Body of pancreas (tissue), 4 donors: ENCODE data around the gene HTRA3. TPM values are rescaled to one million over a fixed set of nuclear protein-coding genes. Genes with fewer than 3 reads are reported as not detected.
A peak's percentile ranks its signal among the peaks of the same experiment; 100 is the strongest.

Experiments
- ATAC-seq: fragments of 150-250 bp; one replicate; pipeline ENCODE4 v1.9.1; 2016
- DNase-seq, 4 donors: peaks; one replicate each; pipeline ENCODE4 v3.0.0-alpha.2; 2019
- H3K27ac ChIP-seq, 4 donors: fragments of 200-600 bp; sonication (generic); 1 replicate in 3 of 4; 2 replicates in 1 of 4; pipeline versions ENCODE4 v1.5.1 to v1.6.1; 2016 to 2019; ENCODE audit warnings: mild to moderate bottlenecking in 1 of 4, mixed read lengths in 1 of 4, moderate library complexity in 1 of 4
- H3K27me3 ChIP-seq, 2 donors: fragments of 200-600 bp; sonication (generic); one replicate each; pipeline ENCODE4 v1.6.0; 2016; ENCODE audit warnings: mild to moderate bottlenecking in 1 of 2
- H3K36me3 ChIP-seq, 2 donors: fragments of 200-600 bp; sonication (generic); replicated peaks in 1 of 2; 2 replicates each; pipeline ENCODE4 v1.5.1; 2016; ENCODE audit warnings: low read depth in 2 of 2; ENCODE audit not compliant: insufficient read depth in 1 of 2
- H3K4me1 ChIP-seq: fragments of 200-600 bp; sonication (generic); one replicate; pipeline ENCODE4 v1.6.0; 2016
- H3K4me3 ChIP-seq, 2 donors: fragments of 200-600 bp; sonication (generic); 1 replicate in 1 of 2; 2 replicates in 1 of 2; pipeline ENCODE4 v1.5.1; 2016 to 2019
- H3K9me3 ChIP-seq, 3 donors: fragments of 200-600 bp; sonication (generic); 1 replicate in 2 of 3; 2 replicates in 1 of 3; pipeline ENCODE4 v1.5.1; 2016
- CTCF ChIP-seq, 7 experiments: fragments of 450-650 bp in 4 of 7; fragments of 200-600 bp in 3 of 7; sonication (generic) in 3 of 7; IDR thresholded peaks; one replicate each; pipeline ENCODE4 v1.5.1; 2016 to 2019; ENCODE audit warnings: antibody characterized with exemption in 7 of 7
- POLR2A ChIP-seq, 3 donors: fragments of 450-650 bp; IDR thresholded peaks; one replicate each; pipeline ENCODE4 v1.6.1; 2016; ENCODE audit warnings: antibody characterized with exemption in 3 of 3, mild to moderate bottlenecking in 2 of 3
- WGBS, 2 donors: methylation state at CpG; one replicate each; pipeline ENCODE4 v1.1.5; 2017; 5-methylcytosine and 5-hydroxymethylcytosine counted together
- intact Hi-C: fragments of 100-400 bp; cut with DNase I; formaldehyde crosslinking; loops from one replicate; pipeline ENCODE4 v1.15.1; 2023
- total RNA-seq, 2 donors: library from RNA; depleted of rRNA; stranded (reverse); fragments of >200 nt; gene quantifications; one replicate each; pipeline ENCODE4 v1.1.0, GENCODE V29; 2016

Gene HTRA3
- total RNA-seq, 2 donors from 2014 or later, result 4.2 to 17.5 TPM

GRCh38 chr4:8321220-8321619 is 51.7 kb downstream of the HTRA3 start:
- 89 to 93% methylated on average over 2 of the region's 2 CpGs for WGBS, 2 donors
- DNase-seq, result no peak
- ATAC-seq, result no peak
- Histone ChIP-seq H3K4me3 (no peak overlapping the region), H3K27me3 (no peaks in the 10 kb centered on the region), H3K27ac (no peak overlapping the region), H3K4me1 (peaks cover under 1% of the 10 kb centered on the region), H3K36me3 (no peaks in the 10 kb centered on the region), H3K9me3 (no peaks in the 10 kb centered on the region)
- TF ChIP-seq POLR2A (IDR thresholded peaks at IDR 0.05) (no peak), CTCF (IDR thresholded peaks at IDR 0.05) (no peak)
- intact Hi-C loops, result no loop called here

GRCh38 chr4:8321771-8322170 is 52.2 kb downstream of the HTRA3 start:
- H3K4me3 ChIP-seq, result no peak overlapping the region
- no peak overlapping the region for H3K27ac ChIP-seq
- H3K27me3 ChIP-seq, result no peaks in the 10 kb centered on the region
- TF ChIP-seq POLR2A (IDR thresholded peaks at IDR 0.05), result no peak
- TF ChIP-seq CTCF (IDR thresholded peaks at IDR 0.05), result no peak
- ATAC-seq, result no peak
- intact Hi-C loops, result no loop called here
- DNase-seq, result no peak
- H3K4me1 ChIP-seq, result no peaks in the 10 kb centered on the region
- WGBS, 2 donors, result 70 to 77% methylated on average over 5 of the region's 5 CpGs
- no peaks in the 10 kb centered on the region for H3K9me3 ChIP-seq
- no peaks in the 10 kb centered on the region for H3K36me3 ChIP-seq

- TF ChIP-seq POLR2A (IDR thresholded peaks at IDR 0.05) (no peak), CTCF (IDR thresholded peaks at IDR 0.05) (no peak)
- ATAC-seq, result no peak
These were observed 53.5 kb downstream of the HTRA3 start for GRCh38 chr4:8322794-8323704.

GRCh38 chr4:8323947-8324555 is 54.5 kb downstream of the HTRA3 start:
- ATAC-seq (no peak), DNase-seq (peak in 1 of 4 donors; percentile 5)
- 79 to 93% methylated on average over 5 of the region's 5 CpGs for WGBS, 2 donors
- no peak for TF ChIP-seq POLR2A (IDR thresholded peaks at IDR 0.05)
- TF ChIP-seq CTCF (IDR thresholded peaks at IDR 0.05), result no peak
- Histone ChIP-seq H3K9me3 (no peaks in the 10 kb centered on the region), H3K36me3 (no peaks in the 10 kb centered on the region), H3K27me3 (no peaks in the 10 kb centered on the region), H3K27ac (no peak overlapping the region), H3K4me3 (no peak overlapping the region), H3K4me1 (no peaks in the 10 kb centered on the region)
- intact Hi-C loops, result no loop called here

More at GRCh38 chr4:8322794-8323704, 53.5 kb downstream of the HTRA3 start:
- DNase-seq, result peak in 1 of 4 donors; percentile 6
- intact Hi-C loops, result no loop called here
- no peaks in the 10 kb centered on the region for H3K36me3 ChIP-seq
- no peak overlapping the region for H3K4me3 ChIP-seq
- H3K9me3 ChIP-seq, result no peaks in the 10 kb centered on the region
- H3K4me1 ChIP-seq, result no peaks in the 10 kb centered on the region
- 59 to 62% methylated on average over 8 to 9 of the region's 9 CpGs for WGBS, 2 donors
- no peaks in the 10 kb centered on the region for H3K27me3 ChIP-seq
- no peak overlapping the region for H3K27ac ChIP-seq
